ENCODE measurements around the gene NUDT2.
"Not testable (repeated sequence)": the region's sequence is repeated elsewhere in the genome, so short reads cannot be mapped to it uniquely, and the experiment has no call there.

NUDT2 gene

DNA sequence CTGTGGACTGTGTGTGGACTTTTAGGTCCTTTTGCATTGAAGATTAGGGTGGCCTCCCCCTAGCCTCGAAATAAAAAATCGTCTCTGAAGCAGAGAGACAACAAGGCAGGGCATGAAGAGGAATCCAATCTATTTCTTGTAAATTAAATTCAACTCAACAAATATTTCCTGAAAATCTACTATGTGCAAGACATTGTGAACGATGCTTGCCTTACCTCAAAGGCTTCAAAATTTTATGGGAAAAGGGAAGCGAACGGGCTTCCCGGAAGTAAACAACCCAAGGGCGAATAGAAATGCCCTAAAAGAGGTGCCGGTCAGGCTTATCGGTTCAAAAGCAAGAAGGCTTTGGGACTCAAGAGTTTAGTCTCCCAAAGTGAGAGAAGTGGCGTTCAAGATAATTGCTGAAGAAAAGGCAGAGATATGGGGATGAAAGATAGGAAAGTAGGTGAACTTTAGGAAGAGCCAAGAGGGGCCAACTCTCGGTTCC is 826 bp upstream of the NUDT2 start:
- Mint-ChIP-seq H3K4me1 (ENCODE audit: low read depth) (peaks cover 29% of the 10 kb centered on the region), H3K36me3 (no peaks in the 10 kb centered on the region), H3K27me3 (no peaks in the 10 kb centered on the region), H3K27ac (peak overlapping the region; percentile 88), H3K4me3 (peak overlapping the region; percentile 97), H3K9me3 (ENCODE audit: low read depth) (no peaks in the 10 kb centered on the region)

DNA sequence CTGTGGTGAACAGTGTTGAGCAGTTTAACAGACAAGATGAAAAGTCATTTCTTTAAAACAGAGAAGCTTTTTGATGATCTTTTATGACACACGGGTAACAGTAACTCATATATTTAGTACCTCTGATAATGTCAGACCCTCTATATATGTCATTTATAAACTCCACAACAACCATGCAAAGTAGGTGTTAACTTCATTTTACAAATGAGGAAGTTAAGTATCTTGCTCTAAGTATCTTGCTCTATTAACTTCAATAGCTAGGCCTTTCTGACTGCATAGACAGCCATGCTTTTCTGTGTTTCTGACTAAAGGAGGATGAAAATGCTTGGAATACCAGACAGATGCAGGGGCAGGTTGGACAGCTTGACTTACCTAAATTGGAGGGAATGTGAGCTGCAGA is 1.8 kb downstream of the NUDT2 start:
- H3K4me1 Mint-ChIP-seq (ENCODE audit: low read depth): peaks cover 34% of the 10 kb centered on the region

GRCh38 chr9:34332076-34332964 is 3.0 kb downstream of the NUDT2 start:
- peaks cover 2% of the 10 kb centered on the region for H3K36me3 Mint-ChIP-seq
- H3K9me3 Mint-ChIP-seq (ENCODE audit: low read depth): no peaks in the 10 kb centered on the region
- H3K4me3 Mint-ChIP-seq: peak overlapping the region; percentile 55
- no peaks in the 10 kb centered on the region for H3K27me3 Mint-ChIP-seq
- peak overlapping the region; percentile 77 for H3K27ac Mint-ChIP-seq
- H3K4me1 Mint-ChIP-seq (ENCODE audit: low read depth): peaks cover 34% of the 10 kb centered on the region

More for the DNA sequence above, 1.8 kb downstream of the NUDT2 start:
- Mint-ChIP-seq H3K27me3 (no peaks in the 10 kb centered on the region), H3K9me3 (ENCODE audit: low read depth) (no peaks in the 10 kb centered on the region), H3K4me3 (no peak overlapping the region), H3K27ac (no peak overlapping the region), H3K36me3 (peaks cover 2% of the 10 kb centered on the region)

- Mint-ChIP-seq H3K36me3 (peaks cover 2% of the 10 kb centered on the region), H3K4me3 (no peak overlapping the region), H3K27me3 (no peaks in the 10 kb centered on the region), H3K27ac (no peak overlapping the region), H3K4me1 (ENCODE audit: low read depth) (peaks cover 28% of the 10 kb centered on the region), H3K9me3 (ENCODE audit: low read depth) (no peaks in the 10 kb centered on the region)
Observed at GRCh38 chr9:34333836-34334235, 4.5 kb downstream of the NUDT2 start.

- Mint-ChIP-seq H3K4me1 (ENCODE audit: low read depth) (peaks cover 28% of the 10 kb centered on the region), H3K4me3 (no peak overlapping the region)
Observed at GRCh38 chr9:34334337-34334824, 5.0 kb downstream of the NUDT2 start.

DNA sequence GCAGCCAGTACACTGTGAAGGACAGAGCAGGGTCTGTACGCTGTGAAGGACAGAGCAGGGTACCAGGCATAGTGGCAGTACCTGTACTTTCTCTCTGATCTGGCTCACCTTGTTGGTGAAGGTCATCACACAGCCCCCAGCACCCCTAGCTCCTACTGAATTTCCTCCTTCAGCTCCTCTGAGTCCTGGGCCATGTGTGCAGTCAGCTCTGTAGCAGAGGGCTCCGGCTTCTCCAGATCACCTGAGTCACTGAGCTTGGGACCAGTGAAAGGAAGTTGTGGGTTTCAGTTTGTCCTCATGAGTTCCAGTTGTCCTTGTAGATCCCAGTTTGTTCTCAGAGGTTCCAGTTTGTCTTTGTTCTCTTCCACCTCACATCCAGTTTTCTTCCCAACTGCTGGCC is 5.5 kb downstream of the NUDT2 start:
- H3K27ac Mint-ChIP-seq: no peak overlapping the region
- no peaks in the 10 kb centered on the region for H3K27me3 Mint-ChIP-seq
- H3K4me1 Mint-ChIP-seq (ENCODE audit: low read depth): peaks cover 26% of the 10 kb centered on the region
- H3K36me3 Mint-ChIP-seq: peaks cover 2% of the 10 kb centered on the region
- H3K9me3 Mint-ChIP-seq (ENCODE audit: low read depth): no peaks in the 10 kb centered on the region
- H3K4me3 Mint-ChIP-seq: no peak overlapping the region

More at GRCh38 chr9:34334337-34334824, 5.0 kb downstream of the NUDT2 start:
- H3K9me3 Mint-ChIP-seq (ENCODE audit: low read depth): no peaks in the 10 kb centered on the region
- no peak overlapping the region for H3K27ac Mint-ChIP-seq
- H3K36me3 Mint-ChIP-seq: peaks cover 2% of the 10 kb centered on the region
- no peaks in the 10 kb centered on the region for H3K27me3 Mint-ChIP-seq

DNA sequence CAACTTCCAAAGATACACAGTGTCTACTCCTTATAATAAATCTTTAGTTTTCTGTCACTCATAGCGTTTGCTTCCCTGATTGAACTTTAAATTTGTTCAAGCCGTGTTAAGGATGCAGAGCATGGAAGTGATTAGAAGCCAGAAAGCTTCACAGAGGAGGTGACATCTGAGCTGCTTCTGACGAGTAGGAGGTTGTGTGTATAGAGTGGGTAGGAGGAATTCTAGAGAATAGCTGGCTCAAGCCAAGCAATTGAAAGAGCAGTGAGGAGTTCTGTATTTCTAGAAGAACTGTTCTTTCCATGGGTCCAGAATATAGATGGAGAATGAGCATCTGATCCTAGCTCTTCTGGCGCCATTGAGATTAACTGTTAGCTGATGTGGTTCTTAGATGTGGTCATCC is 6.0 kb downstream of the NUDT2 start:
- H3K27ac Mint-ChIP-seq: no peak overlapping the region
- no peak overlapping the region for H3K4me3 Mint-ChIP-seq
- H3K4me1 Mint-ChIP-seq (ENCODE audit: low read depth): peaks cover 22% of the 10 kb centered on the region
- peaks cover 5% of the 10 kb centered on the region for H3K36me3 Mint-ChIP-seq
- H3K27me3 Mint-ChIP-seq: no peaks in the 10 kb centered on the region
- no peaks in the 10 kb centered on the region for H3K9me3 Mint-ChIP-seq (ENCODE audit: low read depth)

- Mint-ChIP-seq H3K4me1 (ENCODE audit: low read depth) (peaks cover 9% of the 10 kb centered on the region), H3K9me3 (ENCODE audit: low read depth) (no peaks in the 10 kb centered on the region), H3K4me3 (no peak overlapping the region), H3K36me3 (peaks cover 6% of the 10 kb centered on the region), H3K27me3 (no peaks in the 10 kb centered on the region), H3K27ac (no peak overlapping the region)
Observed at GRCh38 chr9:34337403-34337802, 8.0 kb downstream of the NUDT2 start.

GRCh38 chr9:34338079-34338478 is 8.7 kb downstream of the NUDT2 start:
- not testable (repeated sequence) for H3K4me3 Mint-ChIP-seq; H3K27ac Mint-ChIP-seq; H3K27me3 Mint-ChIP-seq; H3K4me1 Mint-ChIP-seq (ENCODE audit: low read depth); H3K36me3 Mint-ChIP-seq; H3K9me3 Mint-ChIP-seq (ENCODE audit: low read depth)

- Mint-ChIP-seq H3K4me1 (ENCODE audit: low read depth) (peaks cover 5% of the 10 kb centered on the region), H3K9me3 (ENCODE audit: low read depth) (no peaks in the 10 kb centered on the region), H3K4me3 (no peak overlapping the region), H3K36me3 (peaks cover 6% of the 10 kb centered on the region), H3K27ac (no peak overlapping the region), H3K27me3 (no peaks in the 10 kb centered on the region)
Observed at GRCh38 chr9:34338665-34339385, 9.5 kb downstream of the NUDT2 start.

DNA sequence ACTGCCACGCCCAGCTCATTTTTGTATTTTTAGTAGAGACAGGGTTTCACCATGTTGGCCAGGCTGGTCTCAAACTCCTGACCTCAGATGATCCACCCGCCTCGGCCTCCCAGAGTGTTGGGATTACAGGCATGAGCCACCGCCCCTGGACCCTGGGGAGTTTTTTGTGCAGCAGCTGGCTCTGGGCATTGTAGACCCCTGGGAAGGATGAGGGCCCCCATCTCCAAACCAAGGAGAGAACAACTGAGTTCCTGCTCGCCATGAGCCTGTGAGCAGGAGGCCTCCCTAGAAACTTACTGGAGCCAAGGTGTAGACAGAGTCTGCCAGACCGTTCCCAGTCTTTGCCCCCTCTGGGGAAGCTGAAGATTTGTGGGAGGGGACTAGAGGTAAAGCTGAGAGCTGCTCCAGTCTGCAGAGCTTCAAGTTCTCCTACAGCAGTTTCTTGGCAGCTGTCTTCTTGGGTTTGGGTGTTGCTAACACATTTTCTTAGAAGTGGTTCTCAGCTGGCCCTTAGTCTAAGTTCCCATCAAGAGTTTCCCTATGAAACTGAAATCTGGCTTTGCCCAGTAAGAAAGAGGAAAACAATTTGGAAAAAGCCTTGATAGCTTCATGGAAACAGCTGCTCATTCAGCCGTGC is 12.4 kb downstream of the NUDT2 start:
- H3K27me3 Mint-ChIP-seq: no peaks in the 10 kb centered on the region
- H3K27ac Mint-ChIP-seq: no peak overlapping the region
- H3K9me3 Mint-ChIP-seq (ENCODE audit: low read depth): no peaks in the 10 kb centered on the region
- no peaks in the 10 kb centered on the region for H3K4me1 Mint-ChIP-seq (ENCODE audit: low read depth)
- no peak overlapping the region for H3K4me3 Mint-ChIP-seq
- peaks cover 5% of the 10 kb centered on the region for H3K36me3 Mint-ChIP-seq

GRCh38 chr9:34343090-34343489 is 13.7 kb downstream of the NUDT2 start:
- Mint-ChIP-seq H3K9me3 (ENCODE audit: low read depth) (no peaks in the 10 kb centered on the region), H3K27ac (no peak overlapping the region), H3K27me3 (no peaks in the 10 kb centered on the region), H3K4me3 (no peak overlapping the region), H3K4me1 (ENCODE audit: low read depth) (no peaks in the 10 kb centered on the region), H3K36me3 (peaks cover 5% of the 10 kb centered on the region)

DNA sequence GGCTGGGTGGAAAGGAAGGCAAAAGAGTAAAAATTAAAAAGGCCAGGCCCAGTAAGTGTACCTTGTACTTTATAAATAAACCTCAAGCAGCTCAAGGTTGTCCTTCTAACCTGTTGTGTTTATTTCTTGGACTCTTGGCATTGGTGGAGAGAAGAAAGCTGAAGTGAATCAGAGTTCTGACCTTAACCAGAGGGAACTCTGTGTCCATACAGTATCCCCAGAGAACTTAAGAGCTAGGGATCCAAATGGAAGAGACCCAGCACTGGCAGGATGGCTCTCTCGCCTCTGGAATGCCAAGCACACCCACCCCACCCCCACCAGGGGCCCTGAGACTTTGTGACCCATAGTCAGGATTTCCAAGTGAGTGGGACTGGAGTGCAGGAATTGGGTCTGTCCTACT is 14.2 kb downstream of the NUDT2 start:
- peaks cover 5% of the 10 kb centered on the region for H3K36me3 Mint-ChIP-seq
- no peaks in the 10 kb centered on the region for H3K4me1 Mint-ChIP-seq (ENCODE audit: low read depth)

DNA sequence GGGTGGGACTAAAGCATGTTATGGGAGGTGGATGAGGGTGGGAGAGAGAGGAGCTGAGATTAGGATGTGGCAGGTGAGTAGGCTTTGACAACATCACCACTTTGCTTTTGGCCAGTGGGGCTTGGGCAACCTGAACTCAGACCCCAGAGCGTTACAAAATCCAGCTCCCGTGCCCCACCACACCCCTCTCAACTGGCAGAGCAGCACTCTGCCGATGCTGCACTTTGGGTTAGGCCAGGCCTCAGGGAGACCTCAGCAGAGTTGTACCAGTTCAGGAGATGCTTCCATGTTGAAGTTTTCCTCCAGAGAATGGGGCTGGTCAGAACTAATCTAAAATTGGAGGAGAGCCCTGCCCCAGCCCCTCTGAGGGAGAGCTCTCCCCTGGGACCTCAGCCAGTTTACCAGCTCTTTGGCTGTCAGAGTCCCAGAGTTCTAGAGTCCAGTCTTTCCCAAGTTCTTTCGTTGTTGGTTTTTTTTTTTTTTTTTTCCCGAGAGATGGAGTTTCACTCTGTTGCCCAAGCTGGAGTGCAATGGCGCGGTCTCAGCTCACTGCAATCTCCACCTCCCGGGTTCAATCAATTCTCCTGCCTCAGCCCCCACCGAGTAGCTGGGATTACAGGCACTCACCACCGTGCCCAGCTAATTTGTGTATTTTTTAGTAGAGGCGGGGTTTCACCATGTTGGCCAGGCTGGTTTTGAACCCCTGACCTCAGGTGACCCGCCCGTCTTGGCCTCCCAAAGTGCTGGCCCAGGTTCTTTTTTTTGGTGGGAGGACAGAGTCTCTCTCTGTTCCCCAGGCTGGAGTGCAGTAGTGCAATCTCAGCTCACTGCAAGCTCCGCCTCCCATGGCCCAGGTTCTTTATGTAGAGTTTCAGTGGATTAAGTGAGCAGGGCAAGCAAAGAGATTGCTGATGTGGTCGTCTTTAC is 17.8 kb downstream of the NUDT2 start:
- peaks cover 9% of the 10 kb centered on the region for H3K36me3 Mint-ChIP-seq
- no peaks in the 10 kb centered on the region for H3K27me3 Mint-ChIP-seq
- H3K9me3 Mint-ChIP-seq (ENCODE audit: low read depth): no peaks in the 10 kb centered on the region
- no peaks in the 10 kb centered on the region for H3K4me1 Mint-ChIP-seq (ENCODE audit: low read depth)
- no peak overlapping the region for H3K4me3 Mint-ChIP-seq
- no peak overlapping the region for H3K27ac Mint-ChIP-seq

More for the DNA sequence above, 14.2 kb downstream of the NUDT2 start:
- Mint-ChIP-seq H3K9me3 (ENCODE audit: low read depth) (no peaks in the 10 kb centered on the region), H3K27me3 (no peaks in the 10 kb centered on the region), H3K27ac (no peak overlapping the region), H3K4me3 (no peak overlapping the region)

Data from activated naive CD8-positive, alpha-beta T cell (primary cell).